GM23338 (cell line): ENCODE results near the gene PLPPR2. TPM values are rescaled to one million over a fixed set of nuclear protein-coding genes. Genes with fewer than 3 reads are reported as not detected.

Source experiments
- ATAC-seq: fragments of 200-7000 bp; cut with Tn5 transposase; 3 replicates; pipeline ENCODE4 v1.9.1; 2020
- DNase-seq: peaks from one replicate; pipeline ENCODE4 v3.0.0-alpha.2; 2015; ENCODE audit warnings: low spot score
- H2AFZ ChIP-seq: fragments of 200-600 bp; sonication (generic); 2 replicates; pipeline ENCODE4 v1.8.0; 2016; ENCODE audit warnings: antibody characterized with exemption, mild to moderate bottlenecking, moderate library complexity
- H3F3A ChIP-seq: fragments of 200-600 bp; sonication (generic); replicated peaks from 2 replicates; pipeline ENCODE4 v1.8.0; 2017; ENCODE audit warnings: antibody characterized with exemption, mixed run types, low read depth
- H3K27ac ChIP-seq: fragments of 200-600 bp; sonication (generic); 2 replicates; pipeline ENCODE4 v1.6.1; 2016; ENCODE audit warnings: low read depth
- H3K27me3 ChIP-seq: fragments of 200-600 bp; sonication (generic); 2 replicates; pipeline ENCODE4 v1.8.0; 2016; ENCODE audit warnings: mild to moderate bottlenecking, mixed run types, moderate library complexity; ENCODE audit not compliant: insufficient read depth
- H3K36me3 ChIP-seq: fragments of 200-600 bp; sonication (generic); 2 replicates; pipeline ENCODE4 v1.8.0; 2016; ENCODE audit warnings: mild to moderate bottlenecking; ENCODE audit not compliant: insufficient read depth
- H3K4me1 ChIP-seq: fragments of 200-600 bp; sonication (generic); 2 replicates; pipeline ENCODE4 v1.8.0; 2016; ENCODE audit warnings: mild to moderate bottlenecking, moderate library complexity; ENCODE audit not compliant: insufficient read depth
- H3K4me2 ChIP-seq: fragments of 200-600 bp; sonication (generic); 2 replicates; pipeline ENCODE4 v1.7.1; 2017; ENCODE audit warnings: mixed run types
- H3K4me3 ChIP-seq: fragments of 200-600 bp; sonication (generic); 2 replicates; pipeline ENCODE4 v1.6.1; 2016; ENCODE audit warnings: mixed run types
- H3K79me2 ChIP-seq: fragments of 200-600 bp; sonication (generic); replicated peaks from 2 replicates; pipeline ENCODE4 v1.8.0; 2017; ENCODE audit warnings: mild to moderate bottlenecking; ENCODE audit not compliant: insufficient read depth
- H3K9me2 ChIP-seq: fragments of 200-600 bp; sonication (generic); 2 replicates; pipeline ENCODE4 v1.8.0; 2017; ENCODE audit not compliant: insufficient read depth
- H4K20me1 ChIP-seq: fragments of 200-600 bp; sonication (generic); replicated peaks from 2 replicates; pipeline ENCODE4 v1.8.0; 2017; ENCODE audit warnings: mild to moderate bottlenecking; ENCODE audit not compliant: insufficient read depth
- H3K27ac Mint-ChIP-seq: 2 replicates; pipeline ENCODE4 v1.8.0; 2020; ENCODE audit warnings: inconsistent platforms, mild to moderate bottlenecking, moderate library complexity, mixed read lengths
- H3K27me3 Mint-ChIP-seq: 3 replicates; pipeline ENCODE4 v1.8.0; 2022; ENCODE audit warnings: low read depth, mild to moderate bottlenecking, moderate library complexity, mixed read lengths, inconsistent platforms; ENCODE audit not compliant: insufficient read depth, poor library complexity
- H3K36me3 Mint-ChIP-seq: 3 replicates; pipeline ENCODE4 v1.8.0; 2021; ENCODE audit warnings: low read depth, mild to moderate bottlenecking, inconsistent platforms, moderate library complexity, mixed read lengths
- H3K4me1 Mint-ChIP-seq: 3 replicates; pipeline ENCODE4 v1.8.0; 2020; ENCODE audit warnings: mild to moderate bottlenecking, inconsistent platforms, mixed read lengths
- H3K4me3 Mint-ChIP-seq: 3 replicates; pipeline ENCODE4 v1.8.0; 2021; ENCODE audit warnings: moderate library complexity, mild to moderate bottlenecking, inconsistent platforms, mixed read lengths
- H3K9me3 Mint-ChIP-seq: 3 replicates; pipeline ENCODE4 v1.8.0; 2020; ENCODE audit warnings: moderate library complexity, mild to moderate bottlenecking, inconsistent platforms, mixed read lengths
- CREB1 ChIP-seq: fragments of 250-450 bp; sonication (Bioruptor Pico); IDR thresholded peaks from 2 replicates; pipeline ENCODE4 v1.5.0; 2020; ENCODE audit warnings: low read depth, mild to moderate bottlenecking, moderate library complexity
- ETS1 ChIP-seq: IDR thresholded peaks from 2 replicates; pipeline ENCODE4 v1.6.1; 2016; ENCODE audit warnings: antibody characterized with exemption
- EZH2 ChIP-seq: fragments of 200-600 bp; sonication (generic); IDR thresholded peaks from one replicate; pipeline ENCODE4 v1.8.0; 2017; ENCODE audit warnings: antibody characterized with exemption, mild to moderate bottlenecking, low read depth; ENCODE audit not compliant: unreplicated experiment
- EZH2phosphoT487 ChIP-seq: fragments of 200-600 bp; sonication (generic); IDR thresholded peaks from one replicate; pipeline ENCODE4 v1.8.1; 2018; ENCODE audit warnings: antibody characterized with exemption; ENCODE audit not compliant: unreplicated experiment
- JUNB ChIP-seq: IDR thresholded peaks from one replicate; pipeline ENCODE4 v1.6.1; 2016; ENCODE audit warnings: antibody characterized with exemption; ENCODE audit not compliant: unreplicated experiment
- NANOG ChIP-seq: IDR thresholded peaks from 2 replicates; pipeline ENCODE4 v1.6.1; 2016; ENCODE audit warnings: antibody characterized with exemption, borderline replicate concordance
- POLR2AphosphoS5 ChIP-seq: IDR thresholded peaks from 2 replicates; pipeline ENCODE4 v1.6.1; 2016; ENCODE audit warnings: antibody characterized with exemption, low read depth
- STAT1 ChIP-seq: IDR thresholded peaks from one replicate; pipeline ENCODE4 v1.6.1; 2016; ENCODE audit warnings: antibody characterized with exemption; ENCODE audit not compliant: unreplicated experiment
- ZNF114 ChIP-seq: fragments of 250-450 bp; sonication (Bioruptor Pico); IDR thresholded peaks from 2 replicates; pipeline ENCODE4 v1.5.0; 2020; ENCODE audit warnings: mild to moderate bottlenecking, moderate library complexity
- ZNF331 ChIP-seq: fragments of 250-450 bp; sonication (Bioruptor Pico); IDR thresholded peaks from 2 replicates; pipeline ENCODE4 v1.5.0; 2020; ENCODE audit warnings: low read depth, mild to moderate bottlenecking, moderate library complexity
- polyA plus RNA-seq: library from polyadenylated mRNA; unstranded; fragments of >200 nt; fragmentation: Nextera tagmentation; extraction: Ambion mirVana; gene quantifications from 2 replicates; pipeline ENCODE4 v1.2.1, GENCODE V29; 2016
- total RNA-seq: library from RNA; depleted of rRNA; stranded (reverse); fragments of >200 nt; shearing (Covaris generic); gene quantifications from 2 replicates; pipeline ENCODE4 v1.2.3, GENCODE V29; 2014
- TF ChIP-seq, protein P1 (sequence below): IDR thresholded peaks from one replicate; pipeline ENCODE4 v1.6.1; 2018; ENCODE audit warnings: antibody characterized with exemption; ENCODE audit not compliant: unreplicated experiment
- TF ChIP-seq, protein P2 (sequence below), 2 experiments: fragments of 200-600 bp in 1 of 2; sonication (generic) in 1 of 2; conservative IDR thresholded peaks; 2 replicates each; pipeline versions ENCODE4 v1.5.1 to v1.6.1; 2016 to 2017; ENCODE audit warnings: antibody characterized with exemption in 2 of 2, low read depth in 2 of 2, mild to moderate bottlenecking in 2 of 2, moderate library complexity in 1 of 2
- TF ChIP-seq, protein P3 (sequence below): fragments of 250-450 bp; sonication (Bioruptor Pico); IDR thresholded peaks from 2 replicates; pipeline ENCODE4 v1.5.0; 2020; ENCODE audit warnings: mild to moderate bottlenecking, moderate library complexity

Gene PLPPR2
- total and polyA plus RNA-seq, 2 experiments from 2014 or later, result 9.0 to 12.0 TPM

DNA sequence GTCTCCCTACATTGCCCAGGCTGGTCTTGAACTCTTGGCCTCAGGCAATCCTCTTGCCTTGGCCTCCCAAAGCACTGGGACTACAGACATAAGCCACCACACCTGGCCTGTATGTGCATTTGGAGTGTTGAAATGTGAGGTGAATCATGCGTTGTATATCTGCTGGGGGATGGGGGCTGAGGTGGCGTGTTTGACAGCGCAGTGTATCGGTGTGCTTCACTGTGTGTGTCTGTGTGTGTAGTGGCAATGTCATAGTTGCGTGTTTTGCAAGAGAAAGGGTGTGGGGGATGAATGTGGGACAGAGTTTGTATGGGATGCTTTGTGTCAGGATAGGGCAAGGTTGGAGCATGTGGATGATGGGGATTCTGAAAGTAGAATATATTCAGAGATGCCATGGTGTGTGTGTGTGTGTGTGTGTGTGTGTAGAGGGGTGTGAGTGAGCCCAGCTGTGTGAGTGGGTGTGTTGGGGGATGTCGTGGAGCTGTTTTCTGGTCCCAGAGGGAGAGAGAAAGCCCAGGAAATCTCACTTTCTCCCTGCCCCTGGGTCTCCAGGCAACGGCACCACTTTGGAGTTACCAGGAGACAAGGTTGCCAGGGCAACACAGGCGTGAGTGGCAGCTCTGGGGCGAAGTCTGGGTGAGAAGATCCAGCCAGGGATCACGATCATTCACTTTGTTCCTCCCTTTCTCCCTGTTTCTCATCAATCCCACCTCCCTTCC is 18.1 kb downstream of the PLPPR2 start:
- peaks cover 15% of the 10 kb centered on the region for H3K36me3 Mint-ChIP-seq
- no peaks in the 10 kb centered on the region for H3K9me2 ChIP-seq
- peak overlapping the region; percentile 29; the same call in 1 of the 2 replicates for H3K27ac ChIP-seq
- H3K36me3 ChIP-seq, result no peaks in the 10 kb centered on the region
- H3K27me3 ChIP-seq, result no peaks in the 10 kb centered on the region
- H3K79me2 ChIP-seq, result peaks cover 10% of the 10 kb centered on the region; the same call in 1 of the 2 replicates
- peaks cover 10% of the 10 kb centered on the region for H3K4me1 ChIP-seq
- no peak for TF ChIP-seq JUNB
- TF ChIP-seq POLR2AphosphoS5, result no peak
- TF ChIP-seq ZNF114 (CRISPR knock-in tag), result no peak
- TF ChIP-seq, protein P1, sequence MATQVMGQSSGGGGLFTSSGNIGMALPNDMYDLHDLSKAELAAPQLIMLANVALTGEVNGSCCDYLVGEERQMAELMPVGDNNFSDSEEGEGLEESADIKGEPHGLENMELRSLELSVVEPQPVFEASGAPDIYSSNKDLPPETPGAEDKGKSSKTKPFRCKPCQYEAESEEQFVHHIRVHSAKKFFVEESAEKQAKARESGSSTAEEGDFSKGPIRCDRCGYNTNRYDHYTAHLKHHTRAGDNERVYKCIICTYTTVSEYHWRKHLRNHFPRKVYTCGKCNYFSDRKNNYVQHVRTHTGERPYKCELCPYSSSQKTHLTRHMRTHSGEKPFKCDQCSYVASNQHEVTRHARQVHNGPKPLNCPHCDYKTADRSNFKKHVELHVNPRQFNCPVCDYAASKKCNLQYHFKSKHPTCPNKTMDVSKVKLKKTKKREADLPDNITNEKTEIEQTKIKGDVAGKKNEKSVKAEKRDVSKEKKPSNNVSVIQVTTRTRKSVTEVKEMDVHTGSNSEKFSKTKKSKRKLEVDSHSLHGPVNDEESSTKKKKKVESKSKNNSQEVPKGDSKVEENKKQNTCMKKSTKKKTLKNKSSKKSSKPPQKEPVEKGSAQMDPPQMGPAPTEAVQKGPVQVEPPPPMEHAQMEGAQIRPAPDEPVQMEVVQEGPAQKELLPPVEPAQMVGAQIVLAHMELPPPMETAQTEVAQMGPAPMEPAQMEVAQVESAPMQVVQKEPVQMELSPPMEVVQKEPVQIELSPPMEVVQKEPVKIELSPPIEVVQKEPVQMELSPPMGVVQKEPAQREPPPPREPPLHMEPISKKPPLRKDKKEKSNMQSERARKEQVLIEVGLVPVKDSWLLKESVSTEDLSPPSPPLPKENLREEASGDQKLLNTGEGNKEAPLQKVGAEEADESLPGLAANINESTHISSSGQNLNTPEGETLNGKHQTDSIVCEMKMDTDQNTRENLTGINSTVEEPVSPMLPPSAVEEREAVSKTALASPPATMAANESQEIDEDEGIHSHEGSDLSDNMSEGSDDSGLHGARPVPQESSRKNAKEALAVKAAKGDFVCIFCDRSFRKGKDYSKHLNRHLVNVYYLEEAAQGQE, result no peak
- TF ChIP-seq ZNF331 (CRISPR knock-in tag), result no peak
- no peak for TF ChIP-seq STAT1
- no peak for TF ChIP-seq NANOG
- TF ChIP-seq, protein P2, sequence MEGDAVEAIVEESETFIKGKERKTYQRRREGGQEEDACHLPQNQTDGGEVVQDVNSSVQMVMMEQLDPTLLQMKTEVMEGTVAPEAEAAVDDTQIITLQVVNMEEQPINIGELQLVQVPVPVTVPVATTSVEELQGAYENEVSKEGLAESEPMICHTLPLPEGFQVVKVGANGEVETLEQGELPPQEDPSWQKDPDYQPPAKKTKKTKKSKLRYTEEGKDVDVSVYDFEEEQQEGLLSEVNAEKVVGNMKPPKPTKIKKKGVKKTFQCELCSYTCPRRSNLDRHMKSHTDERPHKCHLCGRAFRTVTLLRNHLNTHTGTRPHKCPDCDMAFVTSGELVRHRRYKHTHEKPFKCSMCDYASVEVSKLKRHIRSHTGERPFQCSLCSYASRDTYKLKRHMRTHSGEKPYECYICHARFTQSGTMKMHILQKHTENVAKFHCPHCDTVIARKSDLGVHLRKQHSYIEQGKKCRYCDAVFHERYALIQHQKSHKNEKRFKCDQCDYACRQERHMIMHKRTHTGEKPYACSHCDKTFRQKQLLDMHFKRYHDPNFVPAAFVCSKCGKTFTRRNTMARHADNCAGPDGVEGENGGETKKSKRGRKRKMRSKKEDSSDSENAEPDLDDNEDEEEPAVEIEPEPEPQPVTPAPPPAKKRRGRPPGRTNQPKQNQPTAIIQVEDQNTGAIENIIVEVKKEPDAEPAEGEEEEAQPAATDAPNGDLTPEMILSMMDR (conservative IDR thresholded peaks at IDR 0.05; ENCODE audit: low read depth in 2 of 2), result no peak
- no peak for TF ChIP-seq EZH2
- TF ChIP-seq ETS1, result no peak
- no peak for TF ChIP-seq CREB1
- TF ChIP-seq, protein P3, sequence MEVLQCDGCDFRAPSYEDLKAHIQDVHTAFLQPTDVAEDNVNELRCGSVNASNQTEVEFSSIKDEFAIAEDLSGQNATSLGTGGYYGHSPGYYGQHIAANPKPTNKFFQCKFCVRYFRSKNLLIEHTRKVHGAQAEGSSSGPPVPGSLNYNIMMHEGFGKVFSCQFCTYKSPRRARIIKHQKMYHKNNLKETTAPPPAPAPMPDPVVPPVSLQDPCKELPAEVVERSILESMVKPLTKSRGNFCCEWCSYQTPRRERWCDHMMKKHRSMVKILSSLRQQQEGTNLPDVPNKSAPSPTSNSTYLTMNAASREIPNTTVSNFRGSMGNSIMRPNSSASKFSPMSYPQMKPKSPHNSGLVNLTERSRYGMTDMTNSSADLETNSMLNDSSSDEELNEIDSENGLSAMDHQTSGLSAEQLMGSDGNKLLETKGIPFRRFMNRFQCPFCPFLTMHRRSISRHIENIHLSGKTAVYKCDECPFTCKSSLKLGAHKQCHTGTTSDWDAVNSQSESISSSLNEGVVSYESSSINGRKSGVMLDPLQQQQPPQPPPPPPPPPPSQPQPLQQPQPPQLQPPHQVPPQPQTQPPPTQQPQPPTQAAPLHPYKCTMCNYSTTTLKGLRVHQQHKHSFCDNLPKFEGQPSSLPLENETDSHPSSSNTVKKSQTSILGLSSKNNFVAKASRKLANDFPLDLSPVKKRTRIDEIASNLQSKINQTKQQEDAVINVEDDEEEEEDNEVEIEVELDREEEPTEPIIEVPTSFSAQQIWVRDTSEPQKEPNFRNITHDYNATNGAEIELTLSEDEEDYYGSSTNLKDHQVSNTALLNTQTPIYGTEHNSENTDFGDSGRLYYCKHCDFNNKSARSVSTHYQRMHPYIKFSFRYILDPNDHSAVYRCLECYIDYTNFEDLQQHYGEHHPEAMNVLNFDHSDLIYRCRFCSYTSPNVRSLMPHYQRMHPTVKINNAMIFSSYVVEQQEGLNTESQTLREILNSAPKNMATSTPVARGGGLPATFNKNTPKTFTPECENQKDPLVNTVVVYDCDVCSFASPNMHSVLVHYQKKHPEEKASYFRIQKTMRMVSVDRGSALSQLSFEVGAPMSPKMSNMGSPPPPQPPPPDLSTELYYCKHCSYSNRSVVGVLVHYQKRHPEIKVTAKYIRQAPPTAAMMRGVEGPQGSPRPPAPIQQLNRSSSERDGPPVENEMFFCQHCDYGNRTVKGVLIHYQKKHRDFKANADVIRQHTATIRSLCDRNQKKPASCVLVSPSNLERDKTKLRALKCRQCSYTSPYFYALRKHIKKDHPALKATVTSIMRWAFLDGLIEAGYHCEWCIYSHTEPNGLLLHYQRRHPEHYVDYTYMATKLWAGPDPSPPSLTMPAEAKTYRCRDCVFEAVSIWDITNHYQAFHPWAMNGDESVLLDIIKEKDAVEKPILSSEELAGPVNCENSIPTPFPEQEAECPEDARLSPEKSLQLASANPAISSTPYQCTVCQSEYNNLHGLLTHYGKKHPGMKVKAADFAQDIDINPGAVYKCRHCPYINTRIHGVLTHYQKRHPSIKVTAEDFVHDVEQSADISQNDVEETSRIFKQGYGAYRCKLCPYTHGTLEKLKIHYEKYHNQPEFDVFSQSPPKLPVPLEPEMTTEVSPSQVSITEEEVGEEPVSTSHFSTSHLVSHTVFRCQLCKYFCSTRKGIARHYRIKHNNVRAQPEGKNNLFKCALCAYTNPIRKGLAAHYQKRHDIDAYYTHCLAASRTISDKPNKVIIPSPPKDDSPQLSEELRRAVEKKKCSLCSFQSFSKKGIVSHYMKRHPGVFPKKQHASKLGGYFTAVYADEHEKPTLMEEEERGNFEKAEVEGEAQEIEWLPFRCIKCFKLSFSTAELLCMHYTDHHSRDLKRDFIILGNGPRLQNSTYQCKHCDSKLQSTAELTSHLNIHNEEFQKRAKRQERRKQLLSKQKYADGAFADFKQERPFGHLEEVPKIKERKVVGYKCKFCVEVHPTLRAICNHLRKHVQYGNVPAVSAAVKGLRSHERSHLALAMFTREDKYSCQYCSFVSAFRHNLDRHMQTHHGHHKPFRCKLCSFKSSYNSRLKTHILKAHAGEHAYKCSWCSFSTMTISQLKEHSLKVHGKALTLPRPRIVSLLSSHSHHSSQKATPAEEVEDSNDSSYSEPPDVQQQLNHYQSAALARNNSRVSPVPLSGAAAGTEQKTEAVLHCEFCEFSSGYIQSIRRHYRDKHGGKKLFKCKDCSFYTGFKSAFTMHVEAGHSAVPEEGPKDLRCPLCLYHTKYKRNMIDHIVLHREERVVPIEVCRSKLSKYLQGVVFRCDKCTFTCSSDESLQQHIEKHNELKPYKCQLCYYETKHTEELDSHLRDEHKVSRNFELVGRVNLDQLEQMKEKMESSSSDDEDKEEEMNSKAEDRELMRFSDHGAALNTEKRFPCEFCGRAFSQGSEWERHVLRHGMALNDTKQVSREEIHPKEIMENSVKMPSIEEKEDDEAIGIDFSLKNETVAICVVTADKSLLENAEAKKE (CRISPR knock-in tag), result no peak
- no peak for TF ChIP-seq EZH2phosphoT487
- peaks cover 9% of the 10 kb centered on the region for H3K27me3 Mint-ChIP-seq
- H4K20me1 ChIP-seq, result peaks cover 5% of the 10 kb centered on the region; the same call in 1 of the 2 replicates
- peak; percentile 84 for DNase-seq
- H3K4me3 ChIP-seq, result no peak overlapping the region; the same call in 1 of the 2 replicates
- H3K4me1 Mint-ChIP-seq, result peaks cover 15% of the 10 kb centered on the region
- 0 out of 2 replicates have a peak, but pooled peaks cover 6% of the 10 kb centered on the region for H3F3A ChIP-seq
- H3K9me3 Mint-ChIP-seq, result no peaks in the 10 kb centered on the region
- H2AFZ ChIP-seq, result no peak overlapping the region
- H3K4me2 ChIP-seq, result 0 out of 2 replicates have a peak overlapping the region, but pooled peaks have one; percentile 44
- peak overlapping the region; percentile 9; the same call in 2 of the 3 replicates for H3K4me3 Mint-ChIP-seq
- no peak overlapping the region for H3K27ac Mint-ChIP-seq
- ATAC-seq, result peak; percentile 3; the same call in 1 of the 3 replicates
